Parathyroid adenoma (tissue), 2 donors: ENCODE results near the gene RFLNA.

Experiments
- H2AFZ ChIP-seq: fragments of 300-600 bp; sonication (generic); one replicate; pipeline ENCODE4 v1.7.0; 2017; ENCODE audit warnings: antibody characterized with exemption, mild to moderate bottlenecking
- H3K27ac ChIP-seq: fragments of 300-600 bp; sonication (generic); one replicate; pipeline ENCODE4 v1.7.0; 2017
- H3K27me3 ChIP-seq: fragments of 300-600 bp; sonication (generic); one replicate; pipeline ENCODE4 v1.7.0; 2017; ENCODE audit warnings: low read length; ENCODE audit not compliant: control insufficient read depth, insufficient read depth
- H3K36me3 ChIP-seq: fragments of 300-600 bp; sonication (generic); one replicate; pipeline ENCODE4 v1.7.0; 2017; ENCODE audit warnings: low read length; ENCODE audit not compliant: control insufficient read depth, insufficient read depth
- H3K4me1 ChIP-seq: fragments of 300-600 bp; sonication (generic); one replicate; pipeline ENCODE4 v1.7.0; 2017; ENCODE audit warnings: control low read depth
- H3K4me2 ChIP-seq: fragments of 300-600 bp; sonication (generic); one replicate; pipeline ENCODE4 v1.7.0; 2017; ENCODE audit warnings: low read length
- H3K4me3 ChIP-seq: fragments of 300-600 bp; sonication (generic); one replicate; pipeline ENCODE4 v1.7.0; 2017; ENCODE audit warnings: low read depth, low read length
- H3K79me2 ChIP-seq: fragments of 300-600 bp; sonication (generic); one replicate; pipeline ENCODE4 v1.7.0; 2017; ENCODE audit warnings: control low read depth
- H3K9ac ChIP-seq: fragments of 300-600 bp; sonication (generic); one replicate; pipeline ENCODE4 v1.7.0; 2017; ENCODE audit warnings: mild to moderate bottlenecking
- H3K9me3 ChIP-seq: fragments of 300-600 bp; sonication (generic); one replicate; pipeline ENCODE4 v1.7.0; 2017; ENCODE audit warnings: low read length; ENCODE audit not compliant: control insufficient read depth
- CTCF ChIP-seq: fragments of 300-600 bp; sonication (generic); IDR thresholded peaks from one replicate; pipeline ENCODE4 v1.7.0; 2017; ENCODE audit warnings: antibody characterized with exemption, mild to moderate bottlenecking
- donor health status: primary hyperparathyroidism.

RFLNA gene

GRCh38 chr12:124310785-124311184 is 15.9 kb downstream of the RFLNA start:
- Histone ChIP-seq H3K27me3 (no peaks in the 10 kb centered on the region), H2AFZ (no peak overlapping the region), H3K36me3 (no peaks in the 10 kb centered on the region), H3K27ac (no peak overlapping the region), H3K9me3 (no peaks in the 10 kb centered on the region), H3K4me1 (no peaks in the 10 kb centered on the region), H3K9ac (no peak overlapping the region), H3K79me2 (no peaks in the 10 kb centered on the region), H3K4me3 (no peak overlapping the region), H3K4me2 (no peak overlapping the region)
- TF ChIP-seq CTCF = no peak

- no peak overlapping the region for H3K9ac ChIP-seq
- H3K4me1 ChIP-seq = no peaks in the 10 kb centered on the region
- no peak overlapping the region for H2AFZ ChIP-seq
- no peaks in the 10 kb centered on the region for H3K79me2 ChIP-seq
- H3K36me3 ChIP-seq = no peaks in the 10 kb centered on the region
- H3K27ac ChIP-seq = no peak overlapping the region
- no peak overlapping the region for H3K4me2 ChIP-seq
- no peak overlapping the region for H3K4me3 ChIP-seq
- H3K9me3 ChIP-seq = no peaks in the 10 kb centered on the region
- no peak for TF ChIP-seq CTCF
- H3K27me3 ChIP-seq = no peaks in the 10 kb centered on the region
Measured at GRCh38 chr12:124311292-124312109, 16.6 kb downstream of the RFLNA start.

GRCh38 chr12:124312601-124313000 is 17.7 kb downstream of the RFLNA start:
- Histone ChIP-seq H3K9me3 (no peaks in the 10 kb centered on the region), H3K27ac (no peak overlapping the region), H2AFZ (no peak overlapping the region), H3K4me1 (no peaks in the 10 kb centered on the region), H3K4me3 (no peak overlapping the region), H3K36me3 (no peaks in the 10 kb centered on the region), H3K27me3 (no peaks in the 10 kb centered on the region), H3K9ac (no peak overlapping the region), H3K79me2 (no peaks in the 10 kb centered on the region), H3K4me2 (no peak overlapping the region)
- TF ChIP-seq CTCF = no peak

- no peak overlapping the region for H3K4me2 ChIP-seq
- no peak for TF ChIP-seq CTCF
- no peaks in the 10 kb centered on the region for H3K79me2 ChIP-seq
- H2AFZ ChIP-seq = no peak overlapping the region
- no peaks in the 10 kb centered on the region for H3K36me3 ChIP-seq
- no peak overlapping the region for H3K4me3 ChIP-seq
- H3K27me3 ChIP-seq = no peaks in the 10 kb centered on the region
- no peak overlapping the region for H3K27ac ChIP-seq
- no peaks in the 10 kb centered on the region for H3K9me3 ChIP-seq
- no peaks in the 10 kb centered on the region for H3K4me1 ChIP-seq
- H3K9ac ChIP-seq = no peak overlapping the region
Measured at GRCh38 chr12:124314207-124314606, 19.3 kb downstream of the RFLNA start.

GRCh38 chr12:124314766-124315165 is 19.9 kb downstream of the RFLNA start:
- TF ChIP-seq CTCF = no peak
- H3K4me2 ChIP-seq = no peak overlapping the region
- H2AFZ ChIP-seq = no peak overlapping the region
- no peak overlapping the region for H3K9ac ChIP-seq
- H3K4me1 ChIP-seq = no peaks in the 10 kb centered on the region
- no peaks in the 10 kb centered on the region for H3K27me3 ChIP-seq
- no peaks in the 10 kb centered on the region for H3K79me2 ChIP-seq
- H3K9me3 ChIP-seq = no peaks in the 10 kb centered on the region
- H3K4me3 ChIP-seq = no peak overlapping the region
- H3K36me3 ChIP-seq = no peaks in the 10 kb centered on the region
- no peak overlapping the region for H3K27ac ChIP-seq
